OCI-LY7 (cell line): ENCODE measurements around the gene RHOXF1.
"Not testable (repeated sequence)": the region's sequence is repeated elsewhere in the genome, so short reads cannot be mapped to it uniquely, and the experiment has no call there.

Experiments
- CTCF ChIP-seq: fragments of 200-600 bp; sonication (generic); conservative IDR thresholded peaks from 2 replicates; pipeline ENCODE4 v1.5.1; 2014; ENCODE audit warnings: mild to moderate bottlenecking, antibody characterized with exemption, low read length, moderate library complexity, mixed read lengths
- EZH2phosphoT487 ChIP-seq: fragments of 200-600 bp; sonication (generic); IDR thresholded peaks from 2 replicates; pipeline ENCODE4 v1.6.1; 2018; ENCODE audit warnings: low read depth, borderline replicate concordance, mild to moderate bottlenecking, mixed run types, antibody characterized with exemption, low read length, moderate library complexity, mixed read lengths

- TF ChIP-seq CTCF, EZH2phosphoT487: not testable (repeated sequence)
Measured at GRCh38 chrX:120066169-120066568, 49.5 kb downstream of the RHOXF1 start.
